Gastroesophageal sphincter (tissue), 4 donors: ENCODE results near the gene PSMG3. TPM values are rescaled to one million over a fixed set of nuclear protein-coding genes. Genes with fewer than 3 reads are reported as not detected.

ENCODE experiments used
- ATAC-seq: fragments of 150-250 bp; one replicate; pipeline ENCODE4 v1.9.1; 2016; ENCODE audit warnings: mild to moderate bottlenecking, moderate library complexity
- H3K27ac ChIP-seq, 4 donors: fragments of 200-600 bp; sonication (generic) in 3 of 4; 1 replicate in 3 of 4; 2 replicates in 1 of 4; pipeline ENCODE4 v1.5.1; 2016 to 2019
- H3K27me3 ChIP-seq: fragments of 200-600 bp; sonication (generic); one replicate; pipeline ENCODE4 v1.5.1; 2019
- H3K36me3 ChIP-seq, 2 donors: fragments of 200-600 bp; sonication (generic); one replicate each; pipeline ENCODE4 v1.5.1; 2019; ENCODE audit warnings: control low read depth in 1 of 2
- H3K4me1 ChIP-seq, 3 donors: fragments of 200-600 bp; sonication (generic); 1 replicate in 2 of 3; 2 replicates in 1 of 3; pipeline ENCODE4 v1.5.1; 2016 to 2019; ENCODE audit warnings: control low read depth in 2 of 3
- H3K4me3 ChIP-seq, 2 donors: fragments of 200-600 bp; sonication (generic); one replicate each; pipeline ENCODE4 v1.5.1; 2019; ENCODE audit warnings: mild to moderate bottlenecking in 1 of 2, moderate library complexity in 1 of 2
- H3K9me3 ChIP-seq, 3 donors: fragments of 200-600 bp; sonication (generic); one replicate each; pipeline ENCODE4 v1.5.1; 2017 to 2019; ENCODE audit warnings: control low read depth in 2 of 3
- CTCF ChIP-seq, 4 experiments: fragments of 200-600 bp in 2 of 4; fragments of 450-650 bp in 2 of 4; sonication (generic) in 1 of 4; IDR thresholded peaks; one replicate each; pipeline ENCODE4 v1.5.1; 2017 to 2019; ENCODE audit warnings: antibody characterized with exemption in 4 of 4, mild to moderate bottlenecking in 2 of 4, moderate library complexity in 2 of 4
- EP300 ChIP-seq: sonication (generic); formaldehyde crosslinking; IDR thresholded peaks from one replicate; pipeline ENCODE4 v1.6.1; 2017; ENCODE audit warnings: antibody characterized with exemption, mild to moderate bottlenecking
- POLR2A ChIP-seq, 2 donors: fragments of 450-650 bp; IDR thresholded peaks; one replicate each; pipeline ENCODE4 v1.6.1; 2017; ENCODE audit warnings: antibody characterized with exemption in 2 of 2, mild to moderate bottlenecking in 2 of 2, moderate library complexity in 1 of 2
- POLR2AphosphoS5 ChIP-seq: sonication (generic); formaldehyde crosslinking; IDR thresholded peaks from one replicate; pipeline ENCODE4 v1.6.1; 2017; ENCODE audit warnings: antibody characterized with exemption
- WGBS, 2 donors: methylation state at CpG; one replicate each; pipeline ENCODE4 v1.1.5; 2018; ENCODE audit warnings: low coverage in 1 of 2; 5-methylcytosine and 5-hydroxymethylcytosine counted together
- total RNA-seq, 4 donors: library from RNA; depleted of rRNA; stranded (reverse); fragments of >200 nt; gene quantifications; one replicate each; pipeline ENCODE4 v1.1.0, GENCODE V29; 2016

Gene PSMG3
- total RNA-seq, 4 donors from 2014 or later, result 27.7 to 36.6 (median 35.7) TPM

- Histone ChIP-seq H3K4me1 (peaks cover 0 to 39% (median 12%) of the 10 kb centered on the region in 3 donors), H3K27ac (peak overlapping the region in 1 of 4 donors; percentile 4)
- WGBS, 2 donors, result 55 to 69% methylated on average over 9 to 12 of the region's 26 CpGs
Observed at GRCh38 chr7:1567049-1567771, 2.6 kb downstream of the PSMG3 start.

GRCh38 chr7:1566687-1567048, 3.2 kb downstream of the PSMG3 start:
- peaks cover 0 to 35% of the 10 kb centered on the region in 2 donors for H3K36me3 ChIP-seq
- H3K27me3 ChIP-seq, result no peaks in the 10 kb centered on the region
- H3K4me1 ChIP-seq, result peaks cover 0 to 33% (median 11%) of the 10 kb centered on the region in 3 donors
- TF ChIP-seq POLR2A (IDR thresholded peaks at IDR 0.05) (no peak), CTCF (IDR thresholded peaks at IDR 0.05) (no peak), POLR2AphosphoS5 (no peak), EP300 (no peak)
- no peak overlapping the region for H3K27ac ChIP-seq
- no peak overlapping the region for H3K4me3 ChIP-seq
- no CpG with 5 or more reads among the region's 13 CpGs for WGBS, 2 donors
- H3K9me3 ChIP-seq, result no peaks in the 10 kb centered on the region
- no peak for ATAC-seq

More at GRCh38 chr7:1567049-1567771, 2.6 kb downstream of the PSMG3 start:
- ATAC-seq, result no peak
- Histone ChIP-seq H3K9me3 (no peaks in the 10 kb centered on the region), H3K4me3 (no peak overlapping the region), H3K27me3 (no peaks in the 10 kb centered on the region), H3K36me3 (peaks cover 0 to 35% of the 10 kb centered on the region in 2 donors)
- TF ChIP-seq CTCF (IDR thresholded peaks at IDR 0.05) (no peak), EP300 (no peak), POLR2AphosphoS5 (no peak)

GRCh38 chr7:1564603-1565022, 5.2 kb downstream of the PSMG3 start:
- peaks cover 0 to 35% of the 10 kb centered on the region in 2 donors for H3K36me3 ChIP-seq
- no peak overlapping the region for H3K4me3 ChIP-seq
- H3K27me3 ChIP-seq, result peaks cover 19% of the 10 kb centered on the region
- 40 to 67% methylated on average over 1 to 4 of the region's 23 CpGs for WGBS, 2 donors
- no peak for TF ChIP-seq CTCF (IDR thresholded peaks at IDR 0.05)
- TF ChIP-seq POLR2AphosphoS5, result no peak
- H3K27ac ChIP-seq, result no peak overlapping the region
- H3K4me1 ChIP-seq, result peaks cover 0 to 19% (median 9%) of the 10 kb centered on the region in 3 donors
- ATAC-seq, result no peak
- no peaks in the 10 kb centered on the region for H3K9me3 ChIP-seq

DNA sequence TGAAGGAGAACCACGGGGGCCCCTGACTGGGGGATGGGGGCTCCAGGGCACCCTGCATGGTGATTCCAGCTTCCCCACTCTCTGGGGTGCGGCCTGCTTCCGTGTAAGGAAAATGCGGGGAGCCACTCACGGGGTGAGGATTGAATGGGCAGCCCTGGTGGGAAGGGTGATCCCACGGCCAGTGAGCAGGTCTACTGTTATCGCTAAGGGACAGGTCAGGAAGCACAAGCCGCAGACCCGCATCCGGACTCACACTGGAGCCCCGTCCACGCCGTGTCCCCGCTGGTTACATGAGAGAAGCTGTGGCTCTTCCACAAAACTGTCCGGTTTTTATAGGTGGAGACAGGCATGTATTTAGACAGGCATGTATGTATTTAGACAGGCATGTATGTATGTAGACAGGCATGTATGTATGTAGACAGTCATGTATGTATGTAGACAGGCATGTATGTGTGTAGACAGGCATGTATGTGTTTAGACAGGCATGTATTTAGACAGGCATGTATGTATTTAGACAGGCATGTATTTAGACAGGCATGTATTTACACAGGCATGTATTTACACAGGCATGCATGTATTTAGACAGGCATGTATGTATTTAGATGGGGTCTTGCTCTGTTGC, 5.7 kb downstream of the PSMG3 start:
- TF ChIP-seq POLR2A (IDR thresholded peaks at IDR 0.05) (no peak), EP300 (no peak), POLR2AphosphoS5 (no peak), CTCF (IDR thresholded peaks at IDR 0.05) (no peak)
- Histone ChIP-seq H3K4me3 (no peak overlapping the region), H3K27me3 (peaks cover 24% of the 10 kb centered on the region), H3K27ac (no peak overlapping the region), H3K9me3 (no peaks in the 10 kb centered on the region), H3K4me1 (peaks cover 0 to 14% (median 6%) of the 10 kb centered on the region in 3 donors), H3K36me3 (peaks cover 0 to 35% of the 10 kb centered on the region in 2 donors)
- 86% methylated on average over 4 to 6 of the region's 15 CpGs for WGBS, 2 donors
- no peak for ATAC-seq
